Raji (cell line): ENCODE measurements around the gene YRDC.

Experiments
- POLR2A ChIP-seq: IDR thresholded peaks from 2 replicates; pipeline ENCODE4 v1.6.1; 2011; ENCODE audit warnings: low read depth, low read length, control low read depth; ENCODE audit not compliant: insufficient read depth

The YRDC gene

GRCh38 chr1:37807555-37808368, at the start of gene YRDC, which contains the start of gene C1orf122:
Gene YRDC (minus strand): TSS chr1:37808208. CDS start chr1:37808180, 28 bp downstream.
Gene C1orf122 (plus strand): TSS chr1:37807790. CDS start chr1:37808405, 615 bp downstream.
- peak; percentile 80 for TF ChIP-seq POLR2A

GRCh38 chr1:37854406-37854805, 46.4 kb upstream of the YRDC start:
- no peak for TF ChIP-seq POLR2A

- TF ChIP-seq POLR2A, result no peak
Observed at GRCh38 chr1:37853157-37853556, 45.1 kb upstream of the YRDC start.

GRCh38 chr1:37851782-37852210, 43.8 kb upstream of the YRDC start:
- no peak for TF ChIP-seq POLR2A

- no peak for TF ChIP-seq POLR2A
Observed at GRCh38 chr1:37851262-37851661, 43.3 kb upstream of the YRDC start.

GRCh38 chr1:37850352-37850955, 42.4 kb upstream of the YRDC start:
- no peak for TF ChIP-seq POLR2A

- no peak for TF ChIP-seq POLR2A
Observed at GRCh38 chr1:37849480-37849879, 41.5 kb upstream of the YRDC start.

GRCh38 chr1:37846647-37847339, 38.8 kb upstream of the YRDC start:
- TF ChIP-seq POLR2A, result no peak

- no peak for TF ChIP-seq POLR2A
Observed at GRCh38 chr1:37845786-37846185, 37.8 kb upstream of the YRDC start.

- TF ChIP-seq POLR2A, result no peak
Observed at GRCh38 chr1:37845049-37845646, 37.1 kb upstream of the YRDC start.

- TF ChIP-seq POLR2A, result no peak
Observed at GRCh38 chr1:37844536-37844935, 36.5 kb upstream of the YRDC start.

GRCh38 chr1:37841652-37842051, 33.6 kb upstream of the YRDC start:
- TF ChIP-seq POLR2A, result no peak

- TF ChIP-seq POLR2A, result no peak
Observed at GRCh38 chr1:37840711-37841110, 32.7 kb upstream of the YRDC start.

GRCh38 chr1:37839676-37840075, 31.7 kb upstream of the YRDC start:
- no peak for TF ChIP-seq POLR2A

- TF ChIP-seq POLR2A, result no peak
Observed at GRCh38 chr1:37836788-37837187, 28.8 kb upstream of the YRDC start.
